ENCODE measurements around the gene PSMB1. TPM values are rescaled to one million over a fixed set of nuclear protein-coding genes. Genes with fewer than 3 reads are reported as not detected.

The PSMB1 gene
- total RNA-seq = 100 to 1,000 TPM; 125 to 140 TPM
- long read RNA-seq, transcript PSMB1-201 (6 exons, 928 nt) = major isoform, 33 of 37 reads
- long read RNA-seq, partial matches to known transcripts = 1 of 37 reads
- long read RNA-seq, other reads (novel, unspliced or antisense) = 2 of 37 reads

DNA sequence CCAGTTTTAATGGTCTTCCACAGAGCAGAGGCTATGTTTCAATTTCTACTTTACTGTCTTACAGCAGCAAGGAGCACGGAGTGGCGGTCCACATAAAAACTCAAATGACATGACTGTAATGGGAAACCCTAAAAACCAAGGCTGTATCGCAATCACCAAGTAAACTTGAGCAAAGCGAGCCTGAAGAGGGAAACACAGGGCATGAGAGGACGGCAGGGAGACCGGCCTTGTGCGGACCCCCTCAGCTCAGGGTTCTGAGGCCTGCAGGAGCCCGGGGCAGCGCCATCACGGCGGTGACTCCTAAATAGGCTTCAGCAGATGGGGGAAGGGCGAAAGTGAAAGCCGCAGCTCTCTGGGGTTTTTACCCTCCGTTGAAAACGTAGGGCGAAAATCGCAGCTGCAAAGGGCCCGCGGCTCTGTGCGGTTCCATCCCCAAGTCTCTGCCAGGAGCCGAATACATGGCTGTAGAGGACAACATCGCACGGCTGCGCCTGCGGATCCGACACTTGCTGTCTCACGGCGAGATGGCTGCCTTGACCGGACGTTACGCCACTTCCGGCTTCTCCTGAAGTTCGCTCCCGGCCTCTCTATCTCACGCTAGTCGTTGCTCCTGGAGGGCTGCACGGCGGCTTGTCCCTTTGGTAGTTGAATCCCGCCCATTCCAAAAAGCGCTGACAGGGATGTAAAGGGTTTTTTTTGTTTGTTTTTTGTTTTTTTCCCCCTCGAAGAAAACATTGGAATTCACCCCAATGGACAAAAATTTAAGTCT lies at the start of gene PSMB1:
Gene PSMB1, minus strand, starts transcription at position 543 of the 769 bp plus-strand sequence. Its CDS starts 65 bp downstream, at position 478.
- intact Hi-C loops (cut with DNase I) = no loop called here
- DNase-seq (peak; percentile 96), ATAC-seq (peak; percentile 92 to 93)

DNA sequence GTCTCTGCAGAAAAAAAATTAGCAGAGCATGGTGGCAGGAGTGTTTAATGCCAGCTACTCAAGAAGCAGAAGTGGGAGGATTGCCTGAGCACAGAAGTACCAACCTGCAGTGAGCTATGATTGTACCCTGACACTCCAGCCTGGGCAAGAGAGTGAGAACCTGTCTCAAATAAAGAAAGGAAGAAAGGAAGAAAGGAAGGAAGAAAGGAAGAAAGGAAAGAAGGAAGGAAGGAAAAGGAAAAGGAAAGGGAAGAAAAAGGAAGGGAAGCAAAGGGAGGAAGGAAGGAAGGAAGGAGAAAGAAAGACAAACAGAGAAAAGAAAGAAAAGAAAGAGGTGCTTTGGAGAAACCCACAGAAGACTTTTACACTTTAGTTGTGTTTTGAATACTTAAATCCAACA lies 44.2 kb upstream of the PSMB1 start:
- intact Hi-C loops (cut with DNase I) = no loop called here
- ATAC-seq (no peak), DNase-seq (no peak)

DNA sequence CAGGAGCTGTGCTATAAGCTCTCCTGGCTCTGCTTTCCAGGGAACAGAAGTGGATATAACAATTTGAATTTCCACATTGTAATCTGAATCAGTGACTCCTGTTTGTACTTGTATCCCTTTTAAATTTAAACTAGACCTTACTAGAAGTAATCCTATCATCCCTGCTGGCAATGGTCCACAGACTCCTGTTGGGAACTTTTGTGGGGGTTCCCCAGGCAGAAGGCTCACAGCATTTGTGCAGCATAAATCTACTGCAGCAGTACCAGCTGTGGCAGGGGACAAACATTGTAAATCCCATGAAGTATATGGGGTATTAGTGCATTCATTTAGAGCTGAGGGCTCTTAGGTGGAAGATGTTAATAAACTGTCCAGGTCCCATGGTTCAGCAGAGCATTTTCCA lies 43.3 kb upstream of the PSMB1 start:
- no peak for DNase-seq
- no peak for ATAC-seq
- intact Hi-C loops (cut with DNase I) = no loop called here

DNA sequence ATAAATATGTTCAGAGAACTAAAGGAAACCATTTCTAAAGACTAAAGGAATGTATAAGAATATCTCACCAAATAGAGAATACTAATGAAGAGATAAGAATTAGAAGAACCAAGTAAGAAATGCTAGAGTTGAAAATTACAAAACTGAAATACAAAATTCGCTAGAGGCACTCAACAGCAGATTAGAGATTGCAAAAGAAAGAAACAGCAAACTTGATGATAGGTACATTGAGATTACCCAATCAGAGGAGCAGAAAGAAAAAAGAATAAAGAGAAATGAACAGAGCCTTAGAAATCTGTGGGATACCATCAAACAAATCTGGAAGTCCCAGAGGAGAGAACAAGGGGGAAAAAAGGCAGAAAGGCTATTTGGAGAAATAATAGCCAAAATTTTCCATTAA lies 37.6 kb upstream of the PSMB1 start:
- no peak for ATAC-seq
- no peak for DNase-seq
- intact Hi-C loops (cut with DNase I) = no loop called here

DNA sequence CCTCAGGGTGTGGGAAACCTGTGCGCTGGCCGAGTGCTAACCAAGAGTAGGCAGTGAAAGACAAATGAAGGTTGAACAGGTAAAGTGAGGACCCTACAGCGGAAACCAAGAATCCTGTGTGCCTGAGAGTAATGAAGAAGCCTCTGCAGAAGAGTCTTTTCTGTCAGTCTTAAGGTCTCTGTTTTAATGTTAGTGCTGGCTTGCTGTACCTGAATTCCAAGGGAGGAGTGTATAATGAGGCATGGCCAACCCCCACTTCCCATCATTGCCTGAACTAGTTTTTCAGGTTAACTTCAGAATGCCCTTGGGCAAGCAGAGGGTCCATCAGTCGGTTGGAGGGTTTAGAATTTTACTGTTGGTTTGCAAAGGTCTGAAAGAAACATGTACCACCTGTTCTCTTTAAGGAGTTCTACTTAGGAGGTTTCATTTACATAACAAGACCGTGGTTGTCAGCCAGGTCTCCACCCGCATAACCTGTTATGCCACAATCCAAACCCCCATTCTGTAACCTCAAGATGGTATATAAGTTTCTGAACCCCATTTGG lies 31.9 kb upstream of the PSMB1 start:
- no peak for DNase-seq
- intact Hi-C loops (cut with DNase I) = no loop called here
- peak in 1 of 2 donors; percentile 2 for ATAC-seq

DNA sequence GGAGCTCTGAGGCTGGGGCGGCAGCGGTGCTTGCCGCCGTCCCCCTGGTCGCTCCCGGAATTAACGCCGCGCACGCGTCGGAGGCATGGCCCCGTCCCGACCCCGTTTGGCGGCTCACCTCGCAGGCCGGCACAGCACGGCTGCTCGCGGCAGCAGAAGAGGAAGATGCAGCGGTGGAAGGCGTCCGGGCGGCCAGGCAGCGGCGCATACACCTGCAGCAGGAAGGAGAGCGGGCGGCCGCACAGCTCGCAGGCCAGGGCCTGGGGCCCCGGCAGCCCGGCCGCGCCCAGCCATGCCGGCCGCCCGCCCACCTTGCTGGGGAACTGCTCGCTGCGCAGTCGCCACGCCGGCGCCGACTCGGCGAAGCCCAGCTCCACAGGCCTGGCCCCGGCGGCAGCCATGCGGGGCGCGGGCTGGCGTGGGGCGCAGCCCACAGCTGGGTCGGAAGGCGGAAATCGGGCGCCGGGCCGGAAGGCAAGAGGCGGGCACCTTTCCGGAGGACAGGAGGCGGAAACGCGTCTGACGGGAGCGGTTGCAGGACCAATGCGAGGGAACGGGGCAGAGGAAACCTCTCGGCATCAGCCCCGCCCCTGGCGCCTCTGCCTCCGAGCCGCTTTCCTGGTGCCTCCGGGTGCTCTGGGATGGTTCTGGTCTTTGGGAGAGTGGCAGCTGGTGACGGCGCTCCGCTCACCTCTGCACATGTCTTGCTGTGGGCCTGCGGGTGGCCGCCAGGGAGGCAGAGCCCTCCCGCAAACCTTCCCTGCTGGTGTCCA lies 31.3 kb upstream of the PSMB1 start, which contains the start of gene PDCD2:
Gene PDCD2, minus strand, starts transcription at position 457 of the 773 bp plus-strand sequence. Its CDS starts 56 bp downstream, at position 401.
- ATAC-seq (peak; percentile 99), DNase-seq (peak; percentile 96)
- intact Hi-C loops (cut with DNase I) = no loop called here

DNA sequence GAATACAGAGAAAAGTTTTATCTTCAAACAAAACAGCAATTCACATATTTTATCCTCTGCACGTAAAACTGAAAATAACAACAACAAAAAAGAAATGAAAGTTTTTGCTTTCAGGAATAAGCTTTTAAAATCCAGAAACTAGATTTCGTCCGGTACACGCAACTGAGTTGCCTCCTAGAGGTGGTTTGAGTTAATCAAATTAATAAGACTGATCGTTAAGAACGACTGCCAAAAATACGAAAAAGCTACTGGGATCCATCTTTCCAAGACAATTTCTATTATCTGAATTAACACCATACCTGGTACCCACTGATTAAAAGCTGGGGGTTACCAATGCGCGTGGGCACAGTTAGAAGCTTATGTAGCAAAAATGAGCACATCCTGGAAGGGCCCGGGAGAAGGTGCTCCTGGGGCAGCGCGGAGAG lies 30.7 kb upstream of the PSMB1 start:
- no peak for DNase-seq
- no peak for ATAC-seq
- intact Hi-C loops (cut with DNase I) = no loop called here

DNA sequence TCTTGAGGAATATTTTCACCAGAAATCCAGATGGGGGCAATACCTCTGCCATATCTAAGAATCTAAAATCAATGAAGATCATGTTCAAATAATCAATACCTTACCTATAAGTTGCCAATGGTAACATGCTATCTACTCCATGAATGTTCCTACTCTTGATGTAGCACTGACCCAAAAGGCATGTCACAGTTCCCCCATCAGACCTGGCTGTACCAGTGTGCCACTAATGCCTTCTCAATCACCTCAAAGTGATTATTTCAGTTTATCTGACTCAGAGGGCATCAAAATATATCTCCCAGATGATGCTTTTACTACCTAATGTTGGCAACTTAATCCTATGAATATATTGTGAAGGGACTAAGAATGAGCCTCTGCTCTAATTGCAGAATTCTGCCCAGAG lies 25.8 kb upstream of the PSMB1 start:
- no peak for DNase-seq
- no peak for ATAC-seq
- intact Hi-C loops (cut with DNase I) = no loop called here

DNA sequence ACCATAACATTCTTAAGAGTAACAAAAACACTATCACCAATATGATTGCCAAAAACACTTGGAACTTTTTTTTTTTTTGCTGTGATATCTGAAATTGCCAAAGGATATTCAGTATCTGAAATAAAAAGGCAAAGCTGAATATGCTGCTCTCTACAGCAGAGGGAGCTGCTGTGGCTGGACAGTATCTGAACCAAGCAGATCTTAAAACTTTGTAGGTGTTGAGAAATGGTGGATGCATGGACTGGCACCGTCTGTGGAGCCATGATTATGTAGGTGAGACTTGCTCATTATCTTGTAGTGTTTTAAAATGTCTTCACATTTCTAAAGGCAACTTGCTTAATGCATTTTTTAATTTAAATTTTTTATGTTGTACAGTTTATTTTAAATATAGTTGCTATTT lies 22.1 kb upstream of the PSMB1 start:
- ATAC-seq (no peak), DNase-seq (no peak)
- intact Hi-C loops (cut with DNase I) = no loop called here

DNA sequence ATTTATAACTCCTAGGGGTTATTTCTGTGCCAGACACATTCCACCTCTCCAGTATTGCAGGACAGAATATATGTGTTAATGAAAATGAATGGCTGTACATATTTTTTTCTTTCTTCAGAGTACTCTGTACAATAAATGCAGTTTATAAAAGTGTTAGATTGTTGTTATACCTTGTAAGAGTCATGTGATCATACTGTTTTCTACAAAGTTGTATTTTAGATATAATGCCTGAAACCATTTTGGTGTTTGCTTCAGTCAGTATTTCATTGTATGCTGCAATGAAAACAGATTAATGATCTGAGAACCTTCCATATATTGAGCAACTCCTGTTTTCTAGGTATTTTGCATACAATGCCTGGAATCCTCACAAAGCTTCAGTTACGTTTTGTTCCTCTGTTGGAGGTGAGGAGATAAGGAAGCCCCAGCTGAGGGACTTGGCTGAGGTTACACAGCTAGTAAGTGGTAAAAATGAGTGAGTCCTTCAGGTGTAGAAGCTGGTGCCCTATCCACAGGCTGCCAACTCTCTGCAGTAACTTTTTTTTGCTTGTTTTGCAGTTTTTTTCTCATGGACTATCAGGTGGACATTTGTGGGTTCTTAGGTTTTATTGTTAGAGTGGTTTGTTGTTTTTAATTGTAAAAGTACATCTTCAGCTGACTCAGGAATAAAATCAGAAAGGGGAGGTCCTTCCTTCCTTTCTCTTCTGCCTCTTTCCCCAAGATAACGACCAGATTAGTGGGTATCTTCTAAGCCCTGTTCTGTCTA lies 19.8 kb upstream of the PSMB1 start:
- ATAC-seq = no peak
- DNase-seq = no peak
- intact Hi-C loops (cut with DNase I) = no loop called here

DNA sequence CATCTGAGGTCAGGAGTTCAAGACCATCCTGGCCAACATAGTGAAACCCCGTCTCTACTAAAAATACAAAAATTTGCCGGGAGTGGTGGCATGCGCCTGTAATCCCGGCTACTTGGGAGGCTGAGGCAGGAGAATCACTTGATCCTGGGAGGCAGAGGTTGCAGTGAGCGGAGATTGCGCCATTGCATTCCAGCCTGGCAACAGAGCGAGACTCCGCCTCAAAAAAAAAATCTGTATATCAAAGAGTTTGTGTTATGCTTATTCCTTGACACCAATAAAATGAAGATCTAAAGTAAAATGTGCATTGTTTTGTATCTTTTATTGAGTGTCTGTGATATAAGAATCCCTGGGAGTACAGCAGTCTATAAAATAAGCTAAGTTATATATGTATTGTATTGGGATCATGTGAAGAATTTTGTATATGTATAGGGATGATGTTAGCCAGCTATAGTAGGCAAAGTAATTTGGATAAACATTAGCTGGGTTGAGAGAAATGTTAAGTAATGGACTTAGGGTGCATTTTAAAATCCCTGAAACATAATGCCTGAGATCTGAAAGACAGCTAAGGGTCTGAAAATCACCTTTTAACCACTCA lies 11.9 kb upstream of the PSMB1 start:
- intact Hi-C loops (cut with DNase I) = no loop called here
- ATAC-seq = no peak
- DNase-seq = no peak

DNA sequence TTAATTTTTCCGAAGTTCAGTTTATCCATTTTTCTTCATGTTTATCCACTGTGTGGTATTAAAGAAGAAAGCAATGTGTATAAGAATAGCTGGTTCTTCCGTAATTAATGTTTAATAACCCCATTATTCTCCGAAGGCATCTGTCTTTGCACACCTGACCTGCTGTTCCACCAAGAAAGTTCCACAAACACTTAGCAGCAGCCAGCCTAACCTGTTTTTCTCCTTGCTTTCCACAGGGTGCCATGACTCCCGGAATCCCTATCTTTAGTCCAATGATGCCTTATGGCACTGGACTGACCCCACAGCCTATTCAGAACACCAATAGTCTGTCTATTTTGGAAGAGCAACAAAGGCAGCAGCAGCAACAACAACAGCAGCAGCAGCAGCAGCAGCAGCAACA lies 8.4 kb upstream of the PSMB1 start:
- DNase-seq (no peak), ATAC-seq (no peak)
- intact Hi-C loops (cut with DNase I) = no loop called here

DNA sequence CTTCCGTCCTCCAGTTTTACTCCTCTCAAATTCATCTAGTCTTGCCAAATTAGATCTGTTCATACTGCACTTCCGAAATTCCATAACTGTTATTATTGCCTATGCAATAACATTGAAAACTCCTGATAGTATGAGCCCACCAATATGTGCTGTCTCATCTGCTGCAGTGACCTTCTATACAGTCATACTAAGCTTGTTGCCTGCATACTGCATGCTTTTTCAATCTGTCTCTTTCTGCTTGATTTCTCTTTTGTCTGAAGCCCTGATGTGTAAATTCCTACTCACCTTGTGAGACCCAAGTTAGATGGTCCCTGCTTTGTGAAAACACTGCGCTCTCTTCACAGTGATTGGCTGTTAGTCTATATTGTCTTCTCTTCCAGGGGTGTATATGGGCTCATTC lies 2.2 kb upstream of the PSMB1 start:
- DNase-seq (no peak), ATAC-seq (no peak)
- intact Hi-C loops (cut with DNase I) = loop anchor here in 1 of 2 donors (2.0 kb wide), 1 partner anchor 805 kb away; the partner anchor contains the start of genes DYNLT2 and ERMARD

DNA sequence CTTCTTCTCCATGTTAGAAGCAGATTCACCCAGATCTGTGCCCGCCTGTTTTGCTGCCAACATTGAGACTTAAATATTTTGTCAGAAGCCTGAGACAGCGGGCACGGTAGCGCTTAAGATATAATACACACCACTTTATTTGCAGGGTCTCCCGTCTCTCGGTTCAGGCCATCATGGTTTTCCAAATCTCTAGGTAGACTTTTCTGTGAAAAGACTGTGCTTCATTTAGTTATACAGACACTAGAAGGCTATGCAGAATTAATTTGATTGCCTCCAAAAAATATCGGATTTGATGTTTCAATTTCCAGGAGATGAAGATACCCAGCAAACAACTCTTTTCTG lies 1.7 kb upstream of the PSMB1 start:
- no peak for ATAC-seq
- DNase-seq = no peak
- intact Hi-C loops (cut with DNase I) = loop anchor here in 1 of 2 donors (2.0 kb wide), 1 partner anchor 804 kb away; the partner anchor contains the start of genes DYNLT2 and ERMARD

DNA sequence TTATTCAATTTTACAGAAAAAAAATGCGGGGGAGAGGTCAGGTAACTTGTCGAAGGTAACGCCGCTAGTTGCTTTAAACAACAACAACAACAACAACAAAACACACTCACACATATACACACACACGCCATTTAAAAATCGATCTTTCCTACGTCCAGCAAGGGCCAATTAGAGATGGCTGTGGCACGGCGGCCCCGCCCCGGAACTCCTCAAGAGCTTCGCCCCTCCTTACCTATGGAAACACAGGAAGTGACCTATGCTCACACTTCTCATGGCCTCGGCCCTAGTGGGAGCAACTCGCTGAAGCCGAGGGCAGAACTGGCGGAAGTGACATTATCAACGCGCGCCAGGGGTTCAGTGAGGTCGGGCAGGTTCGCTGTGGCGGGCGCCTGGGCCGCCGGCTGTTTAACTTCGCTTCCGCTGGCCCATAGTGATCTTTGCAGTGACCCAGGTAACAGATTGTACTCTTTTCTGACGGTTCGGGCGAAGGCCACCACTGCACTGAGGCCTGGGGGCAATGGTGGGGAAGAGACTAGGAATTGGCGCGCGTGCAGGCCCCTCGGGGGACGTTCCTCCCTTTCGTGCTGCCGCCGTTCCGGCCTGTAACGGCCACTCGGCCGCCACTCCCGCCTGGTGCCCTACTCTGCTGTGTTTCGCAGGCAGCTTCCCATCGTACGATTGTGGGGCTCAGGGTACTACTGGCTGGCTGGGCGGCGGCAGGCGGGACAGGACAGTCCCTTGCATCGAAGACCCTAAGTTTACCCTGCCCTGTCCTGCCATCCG lies 1.1 kb upstream of the PSMB1 start, which contains the start of gene TBP:
Gene TBP, plus strand, starts transcription at position 357 of the 783 bp plus-strand sequence. CDS start 2,661 bp downstream, outside the sequence.
- ATAC-seq (peak; percentile 97 to 99), DNase-seq (peak; percentile 98)
- intact Hi-C loops (cut with DNase I) = loop anchor here in 1 of 2 donors (2.0 kb wide), 1 partner anchor 803 kb away; the partner anchor contains the start of genes DYNLT2 and ERMARD

DNA sequence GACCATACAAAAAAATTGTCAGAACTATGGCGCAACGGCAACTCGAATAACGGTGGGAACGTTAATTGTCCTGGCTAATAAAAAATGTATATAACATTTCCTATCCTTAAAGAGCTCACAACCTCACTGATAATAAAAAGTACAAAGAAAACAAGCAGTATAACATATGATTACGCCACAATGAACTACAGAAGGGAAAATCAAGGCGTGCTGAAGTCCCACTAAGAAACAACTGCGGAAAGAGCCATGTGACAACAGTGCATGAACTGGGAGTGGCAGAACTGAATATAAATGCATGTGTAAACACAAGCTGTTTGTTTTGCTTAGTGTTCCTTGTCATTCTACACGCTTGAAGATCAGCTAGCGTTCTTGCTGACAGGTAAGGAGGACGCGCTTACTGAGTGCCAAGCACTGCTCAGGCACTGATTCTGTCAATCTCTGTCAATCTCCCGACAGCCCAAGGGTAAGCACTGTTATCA lies 466 bp upstream of the PSMB1 start:
- intact Hi-C loops (cut with DNase I) = loop anchor here in 1 of 2 donors (2.0 kb wide), 1 partner anchor 803 kb away; the partner anchor contains the start of genes DYNLT2 and ERMARD
- DNase-seq (no peak), ATAC-seq (peak; percentile 35 to 54)

DNA sequence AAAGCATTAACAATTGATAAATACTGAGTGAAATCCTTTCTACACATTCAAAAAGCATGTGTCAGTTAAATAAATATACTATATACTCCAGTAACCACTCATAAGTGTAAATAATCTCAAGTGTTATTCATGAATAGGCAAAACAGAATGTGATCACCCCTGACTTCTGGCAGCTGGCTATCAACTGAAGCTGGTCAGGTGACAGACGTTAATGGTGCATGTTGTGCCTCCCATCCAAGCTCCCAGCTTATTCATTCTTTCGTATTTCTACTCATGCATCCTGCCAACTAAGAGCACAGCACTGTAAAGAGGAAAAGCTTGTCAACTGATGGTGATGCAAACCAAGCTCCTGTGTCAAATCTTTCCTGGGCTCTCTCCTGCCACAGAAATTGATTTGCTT lies 7.7 kb downstream of the PSMB1 start:
- ATAC-seq (peak in 1 of 2 donors; percentile 25), DNase-seq (no peak)
- intact Hi-C loops (cut with DNase I) = no loop called here
